GM12878 (cell line): ENCODE measurements around the gene PPAN.

ENCODE experiments used
- CTCF ChIP-seq, 3 experiments: IDR thresholded peaks in 2 of 3; conservative IDR thresholded peaks in 1 of 3; 2 replicates each; pipeline ENCODE4 v1.5.1; 2011; ENCODE audit warnings: low read depth in 3 of 3, low read length in 3 of 3, mild to moderate bottlenecking in 3 of 3, control low read depth in 2 of 3, moderate library complexity in 2 of 3, inconsistent platforms in 1 of 3, mixed read lengths in 1 of 3; ENCODE audit not compliant: control insufficient read depth in 2 of 3, insufficient read depth in 1 of 3; ENCODE audit errors: extremely low read depth in 1 of 3
- EGR1 ChIP-seq, 2 experiments: IDR thresholded peaks; 1 replicate in 1 of 2; 2 replicates in 1 of 2; pipeline ENCODE4 v1.6.1; 2011 to 2012; ENCODE audit warnings: low read depth in 2 of 2, low read length in 2 of 2, borderline replicate concordance in 1 of 2, mild to moderate bottlenecking in 1 of 2, moderate library complexity in 1 of 2
- JUND ChIP-seq: IDR thresholded peaks from 2 replicates; pipeline ENCODE4 v1.6.1; 2012; ENCODE audit warnings: low read depth, mild to moderate bottlenecking, low read length, improper control_type of control experiment, moderate library complexity
- SIX5 ChIP-seq: IDR thresholded peaks from 2 replicates; pipeline ENCODE4 v1.6.1; 2011; ENCODE audit warnings: mild to moderate bottlenecking, low read depth, low read length, moderate library complexity; ENCODE audit not compliant: severe bottlenecking

- TF ChIP-seq SIX5 (no peak), JUND (no peak), CTCF (IDR thresholded peaks at IDR 0.05 in 2 of 3, conservative IDR thresholded peaks at IDR 0.05 in 1 of 3; ENCODE audit: control insufficient read depth in 2 of 3, extremely low read depth in 1 of 3, insufficient read depth in 1 of 3, low read depth in 3 of 3, low read length in 3 of 3) (no peak), EGR1 (IDR thresholded peaks at IDR 0.05; ENCODE audit: borderline replicate concordance in 1 of 2, low read depth in 2 of 2, low read length in 2 of 2) (no peak)
Measured at GRCh38 chr19:10152100-10152499, 45.9 kb downstream of the PPAN start.
